Neural cell (in vitro differentiated cells): ENCODE results near the gene CLIC2.

Experiments
- CTCF ChIP-seq: fragments of 450-650 bp; IDR thresholded peaks from 2 replicates; pipeline ENCODE4 v1.5.1; 2014; ENCODE audit warnings: antibody characterized with exemption, mild to moderate bottlenecking, moderate library complexity; ENCODE audit not compliant: poor library complexity, severe bottlenecking
- EZH2 ChIP-seq: fragments of 200-600, 300-800 bp; shearing (Covaris generic), sonication (generic); IDR thresholded peaks from 2 replicates; pipeline ENCODE4 v1.6.1; 2014; ENCODE audit warnings: antibody characterized with exemption, low read length, borderline replicate concordance, mild to moderate bottlenecking; ENCODE audit not compliant: insufficient read depth, poor library complexity, severe bottlenecking
- POLR2AphosphoS5 ChIP-seq: IDR thresholded peaks from 2 replicates; pipeline ENCODE4 v1.6.1; 2012
- REST ChIP-seq: IDR thresholded peaks from 2 replicates; pipeline ENCODE4 v1.6.1; 2012; ENCODE audit warnings: borderline replicate concordance
- TAF1 ChIP-seq: IDR thresholded peaks from 2 replicates; pipeline ENCODE4 v1.6.1; 2012; ENCODE audit warnings: low read depth

- TF ChIP-seq CTCF (no peak), POLR2AphosphoS5 (no peak), TAF1 (no peak), REST (no peak), EZH2 (no peak)
These were observed 92.1 kb downstream of the CLIC2 start for GRCh38 chrX:155242300-155242699.
